Rectal smooth muscle tissue (tissue), 1 donor: ENCODE measurements around the gene NCCRP1.
"Not testable (repeated sequence)": the region's sequence is repeated elsewhere in the genome, so short reads cannot be mapped to it uniquely, and the experiment has no call there.

Source experiments
- H3K27ac ChIP-seq: one replicate; pipeline ENCODE4 v1.7.0; 2013; ENCODE audit warnings: low read depth, low read length, inconsistent platforms
- H3K27me3 ChIP-seq: one replicate; pipeline ENCODE4 v1.7.0; 2013; ENCODE audit warnings: low read length; ENCODE audit not compliant: control insufficient read depth, insufficient read depth
- H3K36me3 ChIP-seq: one replicate; pipeline ENCODE4 v1.7.0; 2013; ENCODE audit warnings: low read length; ENCODE audit not compliant: control insufficient read depth, insufficient read depth
- H3K4me1 ChIP-seq: one replicate; pipeline ENCODE4 v1.7.0; 2013; ENCODE audit warnings: low read length; ENCODE audit not compliant: control insufficient read depth, insufficient read depth
- H3K4me3 ChIP-seq: one replicate; pipeline ENCODE4 v1.7.0; 2013; ENCODE audit warnings: low read length
- H3K9ac ChIP-seq: one replicate; pipeline ENCODE4 v1.7.0; 2013; ENCODE audit warnings: low read length

NCCRP1 gene

DNA sequence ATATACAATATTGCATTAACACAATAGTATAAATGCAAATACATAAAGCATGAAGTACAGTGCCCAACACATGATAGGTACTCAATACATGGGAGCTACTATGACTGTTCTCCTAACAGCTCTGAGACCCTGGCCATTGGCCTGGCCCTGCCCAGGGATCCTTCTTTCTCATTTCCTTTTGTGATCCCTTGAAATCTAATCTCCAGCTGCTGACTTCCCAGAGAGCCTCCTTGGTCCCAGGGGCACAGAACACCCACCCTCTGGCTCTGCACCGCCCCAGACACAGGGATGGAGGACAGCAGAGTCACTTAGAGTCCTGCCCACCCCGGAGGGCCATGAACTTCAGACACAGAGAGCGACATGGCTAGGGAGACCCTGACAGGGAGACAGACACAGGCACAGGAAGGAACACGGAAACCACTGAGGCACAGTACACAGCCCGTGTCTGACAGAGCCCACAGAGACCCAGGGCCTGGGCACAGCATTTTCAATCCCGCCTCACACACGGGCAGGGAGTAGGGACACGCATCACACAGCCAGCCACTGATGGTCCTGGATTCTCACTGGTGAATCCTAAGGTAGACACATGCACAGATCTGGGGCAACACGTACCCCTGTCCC lies 11.5 kb downstream of the NCCRP1 start:
- Histone ChIP-seq H3K9ac (no peak overlapping the region), H3K36me3 (no peaks in the 10 kb centered on the region), H3K27ac (no peak overlapping the region), H3K27me3 (peaks cover 5% of the 10 kb centered on the region), H3K4me3 (no peak overlapping the region), H3K4me1 (no peaks in the 10 kb centered on the region)

DNA sequence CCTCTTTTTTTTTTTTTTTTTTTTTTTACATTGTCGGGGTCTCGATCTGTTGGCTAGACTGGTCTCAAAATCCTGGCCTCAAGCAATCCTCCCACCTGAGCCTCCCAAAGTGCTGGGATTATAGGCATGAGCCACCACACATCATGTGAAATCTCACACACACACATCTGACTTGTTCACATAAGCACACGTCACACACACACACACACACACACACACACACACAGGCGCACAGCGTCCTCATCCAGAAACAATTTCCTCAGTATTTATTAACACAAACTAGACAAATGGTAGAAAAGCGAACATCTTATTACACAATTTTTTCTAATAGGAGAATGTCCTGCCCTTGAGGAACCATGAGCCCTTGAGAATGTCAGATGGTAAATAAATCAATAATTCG lies 12.4 kb downstream of the NCCRP1 start:
- Histone ChIP-seq H3K36me3 (no peaks in the 10 kb centered on the region), H3K27me3 (peaks cover 5% of the 10 kb centered on the region), H3K4me3 (no peak overlapping the region), H3K4me1 (no peaks in the 10 kb centered on the region), H3K27ac (no peak overlapping the region), H3K9ac (no peak overlapping the region)

DNA sequence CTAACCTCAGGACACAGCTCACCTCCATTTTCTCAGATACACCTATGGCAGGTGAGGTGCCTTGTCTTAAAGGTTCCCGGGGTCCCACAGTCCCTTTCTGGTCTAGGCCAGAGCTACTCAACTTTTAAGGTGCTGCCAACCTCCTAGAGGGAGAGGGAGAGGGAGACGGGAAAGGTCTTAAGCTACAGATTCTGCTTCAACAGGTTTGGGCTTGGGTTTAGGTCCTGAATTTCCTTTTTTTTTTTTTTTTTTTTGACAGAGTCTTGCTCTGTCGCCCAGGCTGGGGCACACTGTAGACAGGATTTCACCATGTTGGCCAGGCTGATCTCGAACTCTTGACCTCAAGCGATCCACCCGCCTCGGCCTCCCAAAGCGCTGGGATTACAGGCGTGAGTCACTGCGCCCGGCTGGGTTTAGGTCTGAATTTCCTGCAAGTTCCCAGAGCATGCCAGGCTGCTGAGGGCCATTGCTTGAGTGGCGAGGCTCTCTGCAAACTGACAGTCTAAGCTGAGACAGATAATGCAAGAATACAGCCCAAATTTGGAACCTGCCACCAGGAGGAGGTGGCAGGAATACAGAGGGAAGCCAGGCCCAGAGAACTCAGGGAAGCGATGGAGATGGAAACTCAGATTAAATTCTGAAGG lies 15.1 kb downstream of the NCCRP1 start:
- Histone ChIP-seq H3K4me1 (no peaks in the 10 kb centered on the region), H3K27me3 (no peaks in the 10 kb centered on the region), H3K27ac (no peak overlapping the region), H3K9ac (no peak overlapping the region), H3K4me3 (no peak overlapping the region), H3K36me3 (no peaks in the 10 kb centered on the region)

DNA sequence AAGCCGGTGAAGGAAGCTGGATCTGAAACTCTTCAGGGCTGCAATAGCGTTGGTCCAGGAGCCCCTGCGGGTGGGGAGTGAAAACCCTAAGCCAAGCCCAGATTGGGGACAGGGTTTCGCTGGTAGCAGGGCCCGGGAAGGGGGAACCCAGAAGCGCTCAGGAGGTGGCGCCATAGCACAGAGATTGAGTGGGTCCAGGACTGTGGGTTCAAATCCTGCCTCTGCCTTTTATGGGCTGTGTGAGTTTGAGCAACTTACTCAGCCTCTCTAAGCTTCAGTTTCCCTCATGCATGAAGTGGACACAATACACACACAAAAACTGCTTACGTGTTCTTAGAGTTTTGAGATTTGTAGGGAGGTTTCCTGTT lies 15.6 kb downstream of the NCCRP1 start:
- Histone ChIP-seq H3K27ac (no peak overlapping the region), H3K9ac (no peak overlapping the region), H3K27me3 (peaks cover 2% of the 10 kb centered on the region), H3K4me1 (no peaks in the 10 kb centered on the region), H3K36me3 (no peaks in the 10 kb centered on the region), H3K4me3 (no peak overlapping the region)

DNA sequence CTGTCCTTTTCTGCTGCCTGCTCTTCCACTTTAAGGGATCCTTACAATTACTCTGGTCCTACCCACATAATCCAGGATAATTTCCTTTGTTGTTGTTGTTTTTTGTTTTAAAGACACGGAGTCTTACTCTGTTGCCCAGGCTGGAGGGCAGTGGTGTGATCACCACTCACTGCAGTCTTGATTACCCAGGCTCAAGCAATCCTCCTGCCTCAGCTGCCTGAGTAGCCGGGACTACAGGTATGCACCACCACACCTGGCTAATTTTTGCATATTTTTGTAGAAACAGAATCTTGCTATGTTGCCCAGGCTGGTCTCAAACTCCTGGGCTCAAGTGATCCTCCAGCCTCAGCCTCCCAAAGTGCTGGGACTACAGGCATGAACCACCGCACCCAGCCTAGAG lies 18.6 kb downstream of the NCCRP1 start:
- not testable (repeated sequence) for H3K27me3 ChIP-seq, H3K4me1 ChIP-seq, H3K27ac ChIP-seq, H3K4me3 ChIP-seq, H3K9ac ChIP-seq, H3K36me3 ChIP-seq

DNA sequence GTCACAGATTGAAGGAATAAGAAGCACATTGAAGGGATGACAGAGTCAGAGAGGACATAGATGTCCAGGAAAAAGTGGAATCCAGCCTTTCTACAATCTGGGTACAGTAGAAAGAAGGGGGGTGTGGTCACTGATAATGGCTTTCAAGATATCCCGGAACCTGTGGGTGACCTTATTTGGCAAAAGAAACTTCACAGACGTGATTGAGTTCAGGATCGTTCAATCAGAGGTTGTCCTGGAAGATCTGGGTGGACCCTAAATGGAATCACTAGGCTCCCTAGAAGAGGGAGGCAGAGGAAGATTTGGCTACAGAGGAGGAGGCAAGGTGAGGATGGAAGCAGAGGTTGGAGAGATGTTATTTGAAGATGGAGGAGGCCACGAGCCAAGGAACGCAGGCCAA lies 20.3 kb downstream of the NCCRP1 start:
- no peak overlapping the region for H3K4me3 ChIP-seq
- no peak overlapping the region for H3K9ac ChIP-seq
- peaks cover 2% of the 10 kb centered on the region for H3K27me3 ChIP-seq
- no peaks in the 10 kb centered on the region for H3K4me1 ChIP-seq
- H3K27ac ChIP-seq = no peak overlapping the region
- no peaks in the 10 kb centered on the region for H3K36me3 ChIP-seq

DNA sequence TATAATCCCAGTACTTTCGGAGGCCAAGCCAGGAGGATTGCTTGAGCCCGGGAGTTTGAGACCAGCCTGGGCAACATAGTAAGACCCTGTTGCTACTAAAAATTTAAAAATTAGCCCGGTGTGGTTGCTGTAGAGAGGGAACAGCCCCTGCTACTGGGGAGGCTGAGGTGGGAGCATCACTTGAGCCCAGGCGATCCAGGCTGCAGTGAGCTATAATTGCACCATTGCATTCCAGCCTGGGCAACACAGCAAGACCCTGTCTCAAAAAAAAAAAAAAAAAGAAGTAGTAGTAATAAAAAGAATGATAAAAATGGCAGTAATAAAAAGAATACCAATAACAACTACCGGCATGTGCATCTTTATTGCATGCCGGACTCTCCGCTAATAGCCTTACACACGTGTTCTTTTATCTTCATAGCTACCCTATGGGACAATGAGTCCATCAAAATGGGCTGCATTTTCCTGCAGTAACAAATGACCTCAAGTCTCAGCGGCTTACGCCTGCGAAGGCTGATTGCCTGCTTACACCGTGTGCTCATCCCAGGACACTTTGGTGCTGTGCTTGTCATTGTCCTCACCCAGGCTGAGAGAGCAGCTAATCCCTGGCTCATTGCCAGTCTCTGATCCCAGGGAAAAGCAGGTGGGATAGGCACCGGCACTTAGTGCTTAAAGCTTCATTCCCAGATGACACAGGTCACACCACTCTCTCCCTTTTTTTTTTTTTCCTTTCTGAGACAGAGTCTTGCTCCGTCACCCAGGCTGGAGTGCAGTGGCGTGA lies 21.7 kb downstream of the NCCRP1 start:
- Histone ChIP-seq H3K36me3 (no peaks in the 10 kb centered on the region), H3K4me1 (no peaks in the 10 kb centered on the region), H3K27me3 (peaks cover 2% of the 10 kb centered on the region), H3K4me3 (no peak overlapping the region), H3K27ac (no peak overlapping the region), H3K9ac (no peak overlapping the region)

DNA sequence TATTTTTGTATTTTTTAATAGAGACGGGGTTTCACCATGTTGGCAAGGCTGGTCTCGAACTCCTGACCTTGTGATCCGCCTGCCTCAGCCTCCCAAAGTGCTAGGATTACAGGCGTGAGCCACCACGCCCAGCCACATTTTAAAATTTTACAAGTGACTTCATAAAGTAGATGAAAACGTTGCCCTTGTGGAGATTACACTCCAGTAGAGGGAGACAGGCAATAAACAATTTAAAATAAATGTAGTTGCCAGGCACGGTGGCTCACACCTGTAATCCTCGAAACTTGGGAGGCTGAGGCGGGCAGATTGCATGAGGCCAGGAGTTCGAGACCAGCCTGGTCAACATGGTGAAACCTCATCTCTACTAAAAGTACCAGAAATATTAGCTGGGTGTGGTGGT lies 22.3 kb downstream of the NCCRP1 start:
- H3K36me3 ChIP-seq, H3K27ac ChIP-seq, H3K4me3 ChIP-seq, H3K9ac ChIP-seq, H3K4me1 ChIP-seq, H3K27me3 ChIP-seq: not testable (repeated sequence)

DNA sequence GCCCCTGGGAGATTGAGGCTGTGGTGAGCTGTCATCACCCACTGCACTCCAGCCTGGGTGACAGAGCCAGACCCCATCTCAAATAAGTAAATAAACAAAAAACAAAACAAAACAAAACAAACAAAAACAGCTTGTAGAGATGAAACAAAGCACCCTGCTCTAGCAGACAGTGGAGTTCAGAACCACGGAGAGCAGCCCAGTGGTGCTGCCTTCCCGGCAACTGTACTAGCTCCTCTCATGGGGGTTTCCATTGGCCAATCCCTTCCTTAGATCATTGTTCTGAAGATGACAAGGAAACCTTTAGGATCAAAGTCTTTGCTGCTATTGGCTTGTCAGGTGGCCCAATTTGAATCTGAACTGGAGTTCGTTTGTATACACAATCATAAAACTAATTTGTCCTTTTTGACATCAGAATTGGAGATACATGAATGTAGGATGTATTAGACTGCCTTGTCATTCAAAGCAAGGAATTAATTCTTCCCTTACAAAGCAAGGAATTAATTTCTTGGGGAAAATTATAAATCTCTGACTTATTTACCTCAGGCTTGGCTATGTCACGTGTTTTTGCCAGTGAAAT lies 27.0 kb downstream of the NCCRP1 start:
- Histone ChIP-seq H3K4me1 (no peaks in the 10 kb centered on the region), H3K27me3 (no peaks in the 10 kb centered on the region), H3K4me3 (no peak overlapping the region)

DNA sequence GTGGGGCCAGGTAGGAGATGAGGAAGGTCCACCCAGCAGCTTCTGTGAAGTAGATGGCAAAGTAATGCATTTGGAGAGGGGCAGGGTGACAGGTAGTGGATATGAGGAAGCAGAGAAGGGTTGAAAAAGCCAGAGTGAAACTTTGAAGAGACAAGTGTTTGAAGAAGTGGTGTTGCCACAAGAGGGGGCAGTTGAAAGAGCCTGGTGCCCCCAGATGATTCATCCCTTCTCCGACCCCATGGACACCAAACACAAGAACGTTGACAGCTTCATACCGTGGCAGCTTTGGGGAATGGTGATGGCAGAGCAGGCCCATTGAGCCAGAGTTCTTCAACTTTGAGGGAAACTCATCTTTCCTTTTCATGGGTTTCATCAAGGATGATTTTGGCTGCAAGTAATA lies 28.1 kb downstream of the NCCRP1 start:
- Histone ChIP-seq H3K9ac (no peak overlapping the region), H3K4me1 (no peaks in the 10 kb centered on the region), H3K36me3 (no peaks in the 10 kb centered on the region), H3K27ac (no peak overlapping the region), H3K4me3 (no peak overlapping the region), H3K27me3 (no peaks in the 10 kb centered on the region)

More for the DNA sequence above, 27.0 kb downstream of the NCCRP1 start:
- Histone ChIP-seq H3K27ac (no peak overlapping the region), H3K9ac (no peak overlapping the region), H3K36me3 (no peaks in the 10 kb centered on the region)

DNA sequence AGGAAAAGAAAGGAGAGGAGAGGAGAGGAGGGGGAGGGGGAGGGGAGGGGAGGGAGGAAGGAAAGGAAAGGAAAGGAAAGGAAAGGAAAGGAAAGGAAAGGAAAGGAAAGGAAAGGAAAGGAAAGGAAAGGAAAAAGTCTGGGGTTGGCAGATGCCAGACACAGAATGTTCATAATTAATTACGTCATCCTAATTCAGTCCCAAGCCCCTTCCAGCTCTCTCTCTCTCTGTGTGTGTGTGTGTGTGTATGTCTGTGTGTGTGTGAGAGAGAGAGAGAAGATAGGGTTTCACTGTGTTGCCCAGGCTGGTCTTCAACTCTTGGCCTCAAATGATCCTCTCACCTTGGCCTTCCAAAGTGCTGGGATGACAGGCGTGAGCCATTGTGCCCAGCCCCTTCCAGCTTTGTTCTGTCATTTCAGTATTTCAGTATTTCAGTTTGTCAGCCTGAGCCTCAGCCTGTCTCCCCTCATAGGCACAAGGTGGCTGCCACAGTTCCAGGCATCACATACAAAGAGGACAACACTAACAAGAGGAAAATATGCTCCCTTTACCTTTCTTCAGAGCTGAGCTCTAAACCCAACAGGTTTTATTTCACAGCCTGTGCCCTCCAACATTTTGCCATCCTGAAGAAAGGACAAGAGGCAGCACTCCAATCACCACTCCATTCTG lies 33.5 kb downstream of the NCCRP1 start:
- Histone ChIP-seq H3K27ac (no peak overlapping the region), H3K4me3 (no peak overlapping the region), H3K4me1 (no peaks in the 10 kb centered on the region), H3K36me3 (no peaks in the 10 kb centered on the region), H3K27me3 (no peaks in the 10 kb centered on the region), H3K9ac (no peak overlapping the region)

DNA sequence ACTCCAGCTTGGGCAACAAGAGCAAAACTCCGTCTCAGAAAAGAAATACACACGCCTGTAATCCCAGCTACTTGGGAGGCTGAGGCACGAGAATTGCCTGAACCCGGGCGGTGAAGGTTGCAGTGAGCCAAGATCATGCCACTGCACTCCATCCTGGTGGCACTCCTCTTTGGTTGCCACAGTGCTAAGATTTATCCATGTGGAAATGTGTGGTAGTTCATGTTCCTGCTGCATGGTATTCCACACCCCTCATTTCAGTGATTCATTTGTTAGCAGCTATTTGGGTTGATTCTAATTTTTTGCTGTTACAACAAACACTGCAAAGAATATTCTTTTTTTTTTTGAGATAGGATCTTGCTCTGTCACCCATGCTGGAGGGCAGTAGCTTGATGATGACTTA lies 35.9 kb downstream of the NCCRP1 start:
- Histone ChIP-seq H3K27ac (no peak overlapping the region), H3K9ac (no peak overlapping the region), H3K27me3 (no peaks in the 10 kb centered on the region), H3K4me1 (no peaks in the 10 kb centered on the region), H3K36me3 (no peaks in the 10 kb centered on the region), H3K4me3 (no peak overlapping the region)
